H9 (cell line): ENCODE results near the gene ABCG1. TPM values are rescaled to one million over a fixed set of nuclear protein-coding genes. Genes with fewer than 3 reads are reported as not detected.

Experiments used
- DNase-seq: peaks from one replicate; pipeline ENCODE4 v3.0.0-alpha.2; 2017
- H2AFZ ChIP-seq: one replicate; pipeline ENCODE4 v1.6.1; 2013; ENCODE audit warnings: mild to moderate bottlenecking, low read length, control low read depth, moderate library complexity
- H2AK5ac ChIP-seq: 2 replicates; pipeline ENCODE4 v1.6.1; 2013; ENCODE audit warnings: low read length, control low read depth, mixed read lengths; ENCODE audit not compliant: insufficient read length
- H2BK120ac ChIP-seq: one replicate; pipeline ENCODE4 v1.6.1; 2013; ENCODE audit warnings: low read depth, mild to moderate bottlenecking, low read length, control low read depth, inconsistent platforms; ENCODE audit not compliant: poor library complexity, severe bottlenecking
- H2BK12ac ChIP-seq: 2 replicates; pipeline ENCODE4 v1.6.1; 2013; ENCODE audit warnings: low read length, control low read depth, mixed read lengths, low read depth; ENCODE audit not compliant: insufficient read length
- H2BK15ac ChIP-seq: 2 replicates; pipeline ENCODE4 v1.6.1; 2013; ENCODE audit warnings: low read depth, low read length, control low read depth
- H2BK20ac ChIP-seq: one replicate; pipeline ENCODE4 v1.6.1; 2013; ENCODE audit warnings: low read depth, mild to moderate bottlenecking, low read length, control low read depth, inconsistent platforms; ENCODE audit not compliant: poor library complexity, severe bottlenecking
- H2BK5ac ChIP-seq: 2 replicates; pipeline ENCODE4 v1.6.1; 2013; ENCODE audit warnings: low read length, control low read depth, mixed read lengths; ENCODE audit not compliant: insufficient read length
- H3K14ac ChIP-seq: 2 replicates; pipeline ENCODE4 v1.6.1; 2013; ENCODE audit warnings: low read length, control low read depth; ENCODE audit not compliant: insufficient read depth
- H3K18ac ChIP-seq: 2 replicates; pipeline ENCODE4 v1.6.1; 2013; ENCODE audit warnings: low read depth, mild to moderate bottlenecking, mixed read lengths, low read length, control low read depth; ENCODE audit not compliant: insufficient read length
- H3K23ac ChIP-seq: 2 replicates; pipeline ENCODE4 v1.6.1; 2013; ENCODE audit warnings: low read length, control low read depth, mixed read lengths, low read depth; ENCODE audit not compliant: insufficient read length
- H3K23me2 ChIP-seq: 2 replicates; pipeline ENCODE4 v1.6.1; 2013; ENCODE audit warnings: low read depth, mild to moderate bottlenecking, mixed read lengths, low read length, control low read depth; ENCODE audit not compliant: insufficient read length, poor library complexity, severe bottlenecking
- H3K27ac ChIP-seq: 2 replicates; pipeline ENCODE4 v1.5.1; 2013; ENCODE audit warnings: low read length, control low read depth, mixed read lengths, low read depth; ENCODE audit not compliant: insufficient read length
- H3K27me3 ChIP-seq: 2 replicates; pipeline ENCODE4 v1.6.1; 2013; ENCODE audit warnings: low read length, control low read depth, inconsistent platforms; ENCODE audit not compliant: insufficient read depth
- H3K4ac ChIP-seq: 2 replicates; pipeline ENCODE4 v1.6.1; 2013; ENCODE audit warnings: low read depth, mild to moderate bottlenecking, control low read depth, inconsistent platforms, low read length, moderate library complexity
- H3K4me1 ChIP-seq: 2 replicates; pipeline ENCODE4 v1.6.1; 2013; ENCODE audit warnings: low read length, control low read depth, inconsistent platforms; ENCODE audit not compliant: insufficient read depth
- H3K4me2 ChIP-seq: 2 replicates; pipeline ENCODE4 v1.6.1; 2013; ENCODE audit warnings: low read length, control low read depth, mixed read lengths; ENCODE audit not compliant: insufficient read length, insufficient read depth
- H3K56ac ChIP-seq: 2 replicates; pipeline ENCODE4 v1.6.1; 2013; ENCODE audit warnings: low read depth, mild to moderate bottlenecking, mixed read lengths, low read length, control low read depth; ENCODE audit not compliant: insufficient read length
- H3K79me1 ChIP-seq: 2 replicates; pipeline ENCODE4 v1.6.1; 2013; ENCODE audit warnings: low read depth, mild to moderate bottlenecking, moderate library complexity, low read length, control low read depth, inconsistent platforms; ENCODE audit not compliant: insufficient read depth, poor library complexity, severe bottlenecking
- H3K79me2 ChIP-seq: 2 replicates; pipeline ENCODE4 v1.6.1; 2013; ENCODE audit warnings: low read length, control low read depth, inconsistent platforms; ENCODE audit not compliant: insufficient read depth
- H3K9ac ChIP-seq: 2 replicates; pipeline ENCODE4 v1.6.1; 2013; ENCODE audit warnings: low read length, control low read depth, mixed read lengths; ENCODE audit not compliant: insufficient read length; ENCODE audit errors: extremely low read depth
- H3K9me3 ChIP-seq: one replicate; pipeline ENCODE4 v1.6.1; 2013; ENCODE audit warnings: low read depth, low read length, inconsistent platforms; ENCODE audit not compliant: control insufficient read depth
- H3T11ph ChIP-seq: one replicate; pipeline ENCODE4 v1.6.1; 2013; ENCODE audit warnings: mild to moderate bottlenecking, low read length, control low read depth, inconsistent platforms
- H4K20me1 ChIP-seq: one replicate; pipeline ENCODE4 v1.6.1; 2013; ENCODE audit not compliant: control insufficient read depth, insufficient read length, insufficient read depth
- H4K5ac ChIP-seq: 2 replicates; pipeline ENCODE4 v1.6.1; 2013; ENCODE audit warnings: low read depth, mild to moderate bottlenecking, mixed read lengths, low read length, control low read depth; ENCODE audit not compliant: insufficient read length
- H4K8ac ChIP-seq: replicated peaks from 2 replicates; pipeline ENCODE4 v1.6.1; 2013; ENCODE audit warnings: low read length, control low read depth, mixed read lengths, low read depth; ENCODE audit not compliant: insufficient read length
- H4K91ac ChIP-seq: 2 replicates; pipeline ENCODE4 v1.6.1; 2013; ENCODE audit warnings: low read depth, mild to moderate bottlenecking, moderate library complexity, mixed read lengths, low read length, control low read depth; ENCODE audit not compliant: insufficient read length
- H3K27ac Mint-ChIP-seq, 3 experiments: 2 replicates in 2 of 3; 3 replicates in 1 of 3; pipeline ENCODE4 v1.8.0; 2020 to 2021; ENCODE audit warnings: mixed read lengths in 3 of 3, mild to moderate bottlenecking in 1 of 3, moderate library complexity in 1 of 3
- H3K27me3 Mint-ChIP-seq: 2 replicates; pipeline ENCODE4 v1.8.0; 2021; ENCODE audit warnings: low read depth, mild to moderate bottlenecking, moderate library complexity, mixed read lengths
- H3K36me3 Mint-ChIP-seq, 3 experiments: 2 replicates in 2 of 3; 3 replicates in 1 of 3; pipeline ENCODE4 v1.8.0; 2020 to 2021; ENCODE audit warnings: low read depth in 3 of 3, mixed read lengths in 3 of 3; ENCODE audit not compliant: insufficient read depth in 1 of 3
- H3K4me1 Mint-ChIP-seq, 2 experiments: 2 replicates each; pipeline ENCODE4 v1.8.0; 2020; ENCODE audit warnings: mixed read lengths in 2 of 2
- H3K4me3 Mint-ChIP-seq, 2 experiments: 2 replicates in 1 of 2; 3 replicates in 1 of 2; pipeline ENCODE4 v1.8.0; 2020 to 2021; ENCODE audit warnings: mild to moderate bottlenecking in 2 of 2, mixed read lengths in 2 of 2, moderate library complexity in 1 of 2
- H3K9me3 Mint-ChIP-seq, 2 experiments: 2 replicates in 1 of 2; 3 replicates in 1 of 2; pipeline ENCODE4 v1.8.0; 2020; ENCODE audit warnings: mild to moderate bottlenecking in 2 of 2, mixed read lengths in 2 of 2, moderate library complexity in 1 of 2
- WGBS: extraction: QIAGEN DNeasy Blood & Tissue Kit; methylation state at CpG from one replicate; pipeline ENCODE4 v1.1.7; 2013; ENCODE audit warnings: missing lambda C conversion rate, low lambda C conversion rate, mixed read lengths; ENCODE audit not compliant: insufficient read length; ENCODE audit errors: extremely low coverage; 5-methylcytosine and 5-hydroxymethylcytosine counted together
- total RNA-seq: library from RNA; stranded (reverse); gene quantifications from 2 replicates; pipeline ENCODE4 v1.2.1, GENCODE V29; 2021
- TF ChIP-seq, protein P1 (sequence below): fragments of 200-600 bp; sonication (generic); conservative IDR thresholded peaks from 3 replicates; pipeline ENCODE4 v1.8.0; 2021; ENCODE audit warnings: antibody characterized with exemption, mild to moderate bottlenecking

The ABCG1 gene
- total RNA-seq, 1 experiment from 2014 or later, result 0.83 TPM

DNA sequence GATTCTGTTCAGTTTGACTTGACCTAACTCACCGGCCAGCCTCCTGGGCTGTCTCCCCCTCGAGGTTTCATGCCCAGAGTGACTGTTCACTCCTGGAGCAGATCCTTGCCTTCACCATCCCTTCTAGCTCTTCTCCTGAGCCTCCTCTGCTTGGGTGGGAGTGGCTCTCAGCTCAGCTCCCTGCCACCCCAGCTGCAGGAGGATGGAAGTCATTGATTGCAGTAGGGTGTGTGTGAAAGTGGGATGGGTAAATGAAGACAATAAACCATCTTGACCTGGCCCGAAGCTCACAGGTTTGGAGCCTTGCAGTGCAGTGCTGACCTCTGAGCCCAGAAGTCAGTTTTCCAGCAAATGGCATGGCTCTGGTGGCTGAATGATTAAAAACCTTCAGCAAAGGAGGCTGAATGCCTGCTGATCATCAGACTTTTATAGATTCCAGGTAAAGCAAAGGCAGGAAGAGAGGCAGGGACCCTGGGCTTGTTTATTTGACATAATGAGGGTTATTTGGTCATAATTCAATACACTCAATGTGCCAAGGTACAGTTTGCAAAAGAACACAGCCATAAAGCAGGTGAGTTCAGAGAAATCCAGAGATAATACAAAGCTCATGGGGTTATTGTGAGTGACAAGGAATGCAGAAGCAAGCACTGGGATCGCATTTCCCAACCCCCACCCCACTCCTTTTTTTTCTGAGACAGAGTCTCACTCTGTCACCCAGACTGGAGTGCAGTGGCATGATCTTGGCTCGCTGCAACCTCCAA lies 113.8 kb downstream of the ABCG1 start:
- Mint-ChIP-seq H3K4me1 (peaks cover 31 to 34% of the 10 kb centered on the region in 2 experiments), H3K36me3 (peaks cover 24 to 37% (median 24%) of the 10 kb centered on the region in 3 experiments), H3K4me3 (no peak overlapping the region), H3K27ac (peak overlapping the region in 1 of 3 experiments; percentile 62; a peak in 1 of 7 replicates), H3K27me3 (peaks cover 13% of the 10 kb centered on the region), H3K9me3 (peaks cover 33 to 34% of the 10 kb centered on the region in 2 experiments)
- H2AFZ ChIP-seq, result no peak overlapping the region
- H4K20me1 ChIP-seq, result no peaks in the 10 kb centered on the region
- H3K79me2 ChIP-seq, result no peaks in the 10 kb centered on the region
- peaks cover 5% of the 10 kb centered on the region; the same call in 1 of the 2 replicates for H3K4me1 ChIP-seq
- no peak overlapping the region for H4K5ac ChIP-seq
- no peak overlapping the region for H3K18ac ChIP-seq
- no peak overlapping the region for H2BK5ac ChIP-seq
- H2BK15ac ChIP-seq, result no peak overlapping the region
- no peak overlapping the region for H3K23ac ChIP-seq
- no peak overlapping the region for H2BK120ac ChIP-seq
- no peak overlapping the region for H3T11ph ChIP-seq
- H3K4me2 ChIP-seq, result no peak overlapping the region
- H3K9ac ChIP-seq, result no peak overlapping the region
- H3K27ac ChIP-seq, result no peak overlapping the region
- TF ChIP-seq, protein P1, sequence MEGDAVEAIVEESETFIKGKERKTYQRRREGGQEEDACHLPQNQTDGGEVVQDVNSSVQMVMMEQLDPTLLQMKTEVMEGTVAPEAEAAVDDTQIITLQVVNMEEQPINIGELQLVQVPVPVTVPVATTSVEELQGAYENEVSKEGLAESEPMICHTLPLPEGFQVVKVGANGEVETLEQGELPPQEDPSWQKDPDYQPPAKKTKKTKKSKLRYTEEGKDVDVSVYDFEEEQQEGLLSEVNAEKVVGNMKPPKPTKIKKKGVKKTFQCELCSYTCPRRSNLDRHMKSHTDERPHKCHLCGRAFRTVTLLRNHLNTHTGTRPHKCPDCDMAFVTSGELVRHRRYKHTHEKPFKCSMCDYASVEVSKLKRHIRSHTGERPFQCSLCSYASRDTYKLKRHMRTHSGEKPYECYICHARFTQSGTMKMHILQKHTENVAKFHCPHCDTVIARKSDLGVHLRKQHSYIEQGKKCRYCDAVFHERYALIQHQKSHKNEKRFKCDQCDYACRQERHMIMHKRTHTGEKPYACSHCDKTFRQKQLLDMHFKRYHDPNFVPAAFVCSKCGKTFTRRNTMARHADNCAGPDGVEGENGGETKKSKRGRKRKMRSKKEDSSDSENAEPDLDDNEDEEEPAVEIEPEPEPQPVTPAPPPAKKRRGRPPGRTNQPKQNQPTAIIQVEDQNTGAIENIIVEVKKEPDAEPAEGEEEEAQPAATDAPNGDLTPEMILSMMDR, result no peak
- H4K91ac ChIP-seq, result no peak overlapping the region
- no peak overlapping the region for H2BK12ac ChIP-seq
- no peak overlapping the region for H2BK20ac ChIP-seq
- H3K4ac ChIP-seq, result no peak overlapping the region
- no peaks in the 10 kb centered on the region for H3K23me2 ChIP-seq
- no peak for DNase-seq
- no peak overlapping the region for H4K8ac ChIP-seq
- H3K14ac ChIP-seq, result no peak overlapping the region
- no peak overlapping the region for H3K56ac ChIP-seq
- H3K27me3 ChIP-seq, result no peaks in the 10 kb centered on the region
- no peaks in the 10 kb centered on the region for H3K79me1 ChIP-seq
- peaks cover 23% of the 10 kb centered on the region for H3K9me3 ChIP-seq
- WGBS, result no CpG with 5 or more reads among the region's 5 CpGs
- H2AK5ac ChIP-seq, result no peak overlapping the region
